IMR-90 (cell line): ENCODE measurements around the gene POU2F1. TPM values are rescaled to one million over a fixed set of nuclear protein-coding genes. Genes with fewer than 3 reads are reported as not detected.

Experiments
- ATAC-seq: fragments of 200-7000 bp; cut with Tn5 transposase; 2 replicates; pipeline ENCODE4 v1.9.1; 2020; ENCODE audit warnings: low read depth, mild to moderate bottlenecking, moderate library complexity
- BruUV-seq: library from RNA; stranded (reverse); fragments of 400-500 nt; replicated peaks from 2 replicates; lab custom pipeline; 2021; lab: Mats Ljungman, UMichigan
- CTCF ChIA-PET: fragments of 300-600 bp; formaldehyde crosslinking; extraction: SDS; loops from one replicate; lab custom pipeline; 2021; ENCODE audit warnings: antibody characterized with exemption; lab: Yijun Ruan, JAX
- POLR2A ChIA-PET: fragments of 300-600 bp; sonication (Branson Sonifier 250); formaldehyde crosslinking; loops from one replicate; lab custom pipeline; 2022; ENCODE audit warnings: antibody characterized with exemption; ENCODE audit not compliant: unreplicated experiment; lab: Charles Lee
- DNase-seq: peaks from one replicate; pipeline ENCODE4 v3.0.0; 2013
- H2AFZ ChIP-seq: replicated peaks from 2 replicates; pipeline ENCODE3; 2013; ENCODE audit warnings: low read length, mild to moderate bottlenecking; ENCODE audit not compliant: poor library complexity
- H2AK5ac ChIP-seq: 2 replicates; pipeline ENCODE4 v1.6.1; 2013; ENCODE audit warnings: low read depth, low read length, inconsistent platforms
- H2AK9ac ChIP-seq: replicated peaks from 2 replicates; pipeline ENCODE3; 2013; ENCODE audit warnings: mild to moderate bottlenecking, low read depth, low read length, moderate library complexity; ENCODE audit not compliant: poor library complexity
- H2BK120ac ChIP-seq: 2 replicates; pipeline ENCODE4 v1.6.1; 2013; ENCODE audit warnings: low read depth, low read length, inconsistent platforms
- H2BK15ac ChIP-seq: 3 replicates; pipeline ENCODE4 v1.6.1; 2013; ENCODE audit warnings: low read depth, low read length, inconsistent platforms
- H2BK20ac ChIP-seq: 2 replicates; pipeline ENCODE4 v1.6.1; 2013; ENCODE audit warnings: low read depth, mild to moderate bottlenecking, inconsistent platforms, low read length, moderate library complexity
- H2BK5ac ChIP-seq: 2 replicates; pipeline ENCODE4 v1.6.1; 2013; ENCODE audit warnings: mild to moderate bottlenecking, low read depth, low read length, inconsistent platforms; ENCODE audit not compliant: poor library complexity, severe bottlenecking
- H3K14ac ChIP-seq: replicated peaks from 2 replicates; pipeline ENCODE4 v1.6.1; 2013; ENCODE audit warnings: low read depth, low read length, inconsistent platforms
- H3K18ac ChIP-seq: 2 replicates; pipeline ENCODE4 v1.6.1; 2013; ENCODE audit warnings: low read depth, low read length, control low read depth
- H3K23ac ChIP-seq: 2 replicates; pipeline ENCODE4 v1.6.1; 2013; ENCODE audit warnings: low read depth, low read length, inconsistent platforms
- H3K27ac ChIP-seq: 2 replicates; pipeline ENCODE4 v1.5.1; 2013; ENCODE audit warnings: mild to moderate bottlenecking, control low read depth, low read length; ENCODE audit not compliant: insufficient read depth
- H3K27me3 ChIP-seq: 2 replicates; pipeline ENCODE4 v1.6.1; 2013; ENCODE audit warnings: low read length; ENCODE audit not compliant: control insufficient read depth, insufficient read depth
- H3K36me3 ChIP-seq: 2 replicates; pipeline ENCODE4 v1.6.1; 2013; ENCODE audit warnings: low read length, mixed read lengths; ENCODE audit not compliant: control insufficient read depth, insufficient read depth
- H3K4ac ChIP-seq: 2 replicates; pipeline ENCODE4 v1.6.1; 2013; ENCODE audit warnings: low read depth, low read length, inconsistent platforms
- H3K4me1 ChIP-seq: 2 replicates; pipeline ENCODE4 v1.6.1; 2013; ENCODE audit warnings: low read length, mixed read lengths; ENCODE audit not compliant: control insufficient read depth, insufficient read depth
- H3K4me2 ChIP-seq: 2 replicates; pipeline ENCODE4 v1.6.1; 2013; ENCODE audit warnings: low read depth, mild to moderate bottlenecking, control low read depth, low read length, moderate library complexity
- H3K4me3 ChIP-seq: 2 replicates; pipeline ENCODE4 v1.5.1; 2013; ENCODE audit warnings: low read depth, mild to moderate bottlenecking, control low read depth, low read length, moderate library complexity; ENCODE audit not compliant: insufficient read depth
- H3K56ac ChIP-seq: 2 replicates; pipeline ENCODE4 v1.6.1; 2013; ENCODE audit warnings: low read length, inconsistent platforms; ENCODE audit not compliant: insufficient read depth; ENCODE audit errors: extremely low read depth
- H3K79me1 ChIP-seq, 2 experiments: 2 replicates each; pipeline ENCODE4 v1.6.1; 2013; ENCODE audit warnings: low read length in 2 of 2, inconsistent platforms in 1 of 2, low read depth in 1 of 2
- H3K9ac ChIP-seq: 2 replicates; pipeline ENCODE4 v1.6.1; 2013; ENCODE audit warnings: low read depth, low read length, control low read depth
- H3K9me1 ChIP-seq: 2 replicates; pipeline ENCODE4 v1.6.1; 2013; ENCODE audit warnings: low read length, inconsistent platforms; ENCODE audit not compliant: insufficient read depth
- H3K9me3 ChIP-seq: 2 replicates; pipeline ENCODE4 v1.6.1; 2013; ENCODE audit warnings: low read length; ENCODE audit not compliant: control insufficient read depth, insufficient read depth
- H4K20me1 ChIP-seq: 2 replicates; pipeline ENCODE4 v1.6.1; 2013; ENCODE audit warnings: low read length, inconsistent platforms; ENCODE audit not compliant: insufficient read depth
- H4K5ac ChIP-seq: 2 replicates; pipeline ENCODE4 v1.6.1; 2013; ENCODE audit warnings: mild to moderate bottlenecking, low read depth, low read length, control low read depth
- H4K8ac ChIP-seq, 2 experiments: 2 replicates each; pipeline ENCODE4 v1.6.1; 2013; ENCODE audit warnings: low read depth in 2 of 2, low read length in 2 of 2, control low read depth in 1 of 2, inconsistent platforms in 1 of 2
- H4K91ac ChIP-seq: 2 replicates; pipeline ENCODE4 v1.6.1; 2013; ENCODE audit warnings: low read depth, low read length, inconsistent platforms; ENCODE audit not compliant: insufficient read depth
- CEBPB ChIP-seq: IDR thresholded peaks from 2 replicates; pipeline ENCODE4 v1.6.1; 2012; ENCODE audit warnings: low read depth, low read length, improper control_type of control experiment
- CHD1 ChIP-seq: IDR thresholded peaks from 2 replicates; pipeline ENCODE4 v1.6.1; 2012; ENCODE audit warnings: low read depth, low read length, improper control_type of control experiment
- WGBS, 2 experiments: methylation state at CpG; one replicate each; pipeline versions ENCODE4 v1.1.5 to v1.1.7; 2013; ENCODE audit warnings: missing lambda C conversion rate in 2 of 2; ENCODE audit not compliant: insufficient read length in 1 of 2; ENCODE audit errors: extremely low coverage in 2 of 2; 5-methylcytosine and 5-hydroxymethylcytosine counted together
- dilution Hi-C: fragments of 300-500 bp; cut with HindIII; formaldehyde crosslinking; loops from one replicate; pipeline ENCODE4 v1.14.3; 2018; ENCODE audit warnings: low sequenced_read_pairs; ENCODE audit not compliant: unreplicated experiment
- in situ Hi-C: fragments of 300-500 bp; cut with MboI; formaldehyde crosslinking; loops from 3 replicates; pipeline ENCODE4 v1.14.3; 2019; ENCODE audit warnings: low sequenced_read_pairs, inconsistent platforms, mixed read lengths
- intact Hi-C: fragments of 100-400 bp; cut with micrococcal nuclease; formaldehyde crosslinking; loops from 2 replicates; pipeline ENCODE4 v1.10.0; 2022
- polyA plus RNA-seq, 3 experiments: library from polyadenylated mRNA; depleted of rRNA; stranded (reverse); fragments of >200 nt; gene quantifications; 2 replicates each; pipeline ENCODE4 v1.2.3, GENCODE V29; 2012; ENCODE audit warnings: low replicate concordance in 1 of 3
- total RNA-seq: library from RNA; depleted of rRNA; stranded (reverse); fragments of >200 nt; gene quantifications from 2 replicates; pipeline ENCODE4 v1.2.3, GENCODE V29; 2012

Gene POU2F1
- total and polyA plus RNA-seq, 2 of the 4 experiments (the other 2 are of a cell fraction), result 1.2 to 3.4 TPM

GRCh38 chr1:167443757-167444156, 223.1 kb downstream of the POU2F1 start:
- H3K18ac ChIP-seq, result no peak overlapping the region

More at GRCh38 chr1:167443757-167444156, 223.1 kb downstream of the POU2F1 start:
- no peaks in the 10 kb centered on the region for H3K4me1 ChIP-seq
- no peak overlapping the region for H2AK5ac ChIP-seq
- no peak for DNase-seq
- no peak overlapping the region for H2AFZ ChIP-seq
- H2BK5ac ChIP-seq, result no peak overlapping the region
- H2BK15ac ChIP-seq, result no peak overlapping the region
- no CpG with 5 or more reads among the region's 5 CpGs for WGBS, 2 experiments
- no peaks in the 10 kb centered on the region for H3K9me1 ChIP-seq
- H3K14ac ChIP-seq, result no peak overlapping the region
- no TSS peak for BruUV-seq
- H4K5ac ChIP-seq, result no peak overlapping the region
- H2BK20ac ChIP-seq, result no peak overlapping the region
- ChIA-PET CTCF (interaction anchor here (4.8 kb wide), 1 partner anchor 176 kb away, joined by 25 read pairs; no protein-coding TSS in a partner anchor), POLR2A (interaction anchor here (0.6 to 1.1 kb wide), 2 partner anchors 24 to 1508 kb away, joined by 3 to 5 read pairs; no protein-coding TSS in a partner anchor)
- H2BK120ac ChIP-seq, result no peak overlapping the region
- H3K27ac ChIP-seq, result no peak overlapping the region
- no peaks in the 10 kb centered on the region for H3K79me1 ChIP-seq
- H3K4ac ChIP-seq, result no peak overlapping the region
- in situ Hi-C loops (no loop called here), intact Hi-C loops (loop anchor here (2.0 to 5.0 kb wide), 2 partner anchors 89 to 221 kb away; partner anchors contain the start of gene POU2F1), dilution Hi-C loops (loop anchor here (25.0 kb wide), 1 partner anchor 181 kb away; no protein-coding TSS in a partner anchor)
- no peak overlapping the region for H3K23ac ChIP-seq
- H4K8ac ChIP-seq, result no peak overlapping the region
- no peaks in the 10 kb centered on the region for H4K20me1 ChIP-seq
- H4K91ac ChIP-seq, result no peak overlapping the region
- TF ChIP-seq CEBPB (0 out of 2 replicates have a peak, but pooled peaks have one; percentile 29), CHD1 (no peak)
- no peak overlapping the region for H3K4me2 ChIP-seq
- H3K4me3 ChIP-seq, result no peak overlapping the region
- H3K56ac ChIP-seq, result no peak overlapping the region
- H3K9ac ChIP-seq, result no peak overlapping the region
- H3K9me3 ChIP-seq, result no peaks in the 10 kb centered on the region
- no peak for ATAC-seq
- peaks cover 28% of the 10 kb centered on the region for H3K27me3 ChIP-seq
- no peaks in the 10 kb centered on the region for H3K36me3 ChIP-seq
- H2AK9ac ChIP-seq, result no peak overlapping the region
